ENCODE results near the gene PHLDA1.
"Not testable (repeated sequence)": the region's sequence is repeated elsewhere in the genome, so short reads cannot be mapped to it uniquely, and the experiment has no call there.

The PHLDA1 gene

DNA sequence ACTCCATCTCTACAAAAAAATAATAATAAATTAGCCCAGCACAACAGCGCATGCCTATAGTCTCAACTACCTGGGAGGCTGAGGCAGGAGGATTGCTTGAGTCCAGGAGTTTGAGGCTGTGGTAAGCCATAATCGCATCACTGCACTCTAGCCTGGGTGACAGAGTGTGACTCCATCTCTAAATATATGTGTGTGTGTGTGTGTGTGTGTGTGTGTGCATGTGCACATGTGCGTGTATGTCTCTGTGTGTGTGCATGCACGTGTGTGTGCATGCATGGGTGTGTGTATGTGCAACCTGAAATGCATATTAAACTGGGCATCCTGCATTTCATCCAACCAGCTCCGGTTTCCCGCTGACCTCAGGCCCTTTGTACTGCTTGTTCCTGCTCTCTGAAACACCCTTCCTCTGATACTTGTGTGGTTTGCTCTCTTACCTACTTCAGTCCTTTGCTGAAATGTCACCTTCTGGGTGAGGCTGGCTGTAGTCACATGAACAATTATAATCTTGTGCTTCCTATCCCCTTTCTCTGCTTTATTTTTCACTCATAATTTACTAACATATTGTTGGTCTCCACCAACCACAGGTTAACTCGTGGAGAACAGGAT is 46.9 kb downstream of the PHLDA1 start:
- DNase-seq, result no peak

DNA sequence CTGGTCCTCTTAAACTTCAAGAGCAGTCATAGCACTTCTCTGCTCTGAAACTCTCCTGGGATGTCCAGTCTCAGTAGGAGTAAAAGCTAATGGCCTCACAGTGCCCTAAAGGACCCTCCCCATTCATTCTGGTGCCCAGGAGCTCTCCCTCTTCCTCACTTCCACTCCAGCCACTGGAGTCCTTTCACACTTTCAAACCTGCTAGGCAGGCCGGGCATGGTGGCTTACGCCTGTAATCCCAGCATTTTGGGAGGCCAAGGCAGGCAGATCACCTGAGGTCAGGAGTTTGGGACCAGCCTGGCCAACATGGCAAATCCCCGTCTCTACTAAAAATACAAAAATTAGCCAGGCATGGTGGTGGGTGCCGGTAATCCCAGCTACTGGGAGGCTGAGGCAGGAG is 47.7 kb downstream of the PHLDA1 start:
- DNase-seq, result not testable (repeated sequence)

DNA sequence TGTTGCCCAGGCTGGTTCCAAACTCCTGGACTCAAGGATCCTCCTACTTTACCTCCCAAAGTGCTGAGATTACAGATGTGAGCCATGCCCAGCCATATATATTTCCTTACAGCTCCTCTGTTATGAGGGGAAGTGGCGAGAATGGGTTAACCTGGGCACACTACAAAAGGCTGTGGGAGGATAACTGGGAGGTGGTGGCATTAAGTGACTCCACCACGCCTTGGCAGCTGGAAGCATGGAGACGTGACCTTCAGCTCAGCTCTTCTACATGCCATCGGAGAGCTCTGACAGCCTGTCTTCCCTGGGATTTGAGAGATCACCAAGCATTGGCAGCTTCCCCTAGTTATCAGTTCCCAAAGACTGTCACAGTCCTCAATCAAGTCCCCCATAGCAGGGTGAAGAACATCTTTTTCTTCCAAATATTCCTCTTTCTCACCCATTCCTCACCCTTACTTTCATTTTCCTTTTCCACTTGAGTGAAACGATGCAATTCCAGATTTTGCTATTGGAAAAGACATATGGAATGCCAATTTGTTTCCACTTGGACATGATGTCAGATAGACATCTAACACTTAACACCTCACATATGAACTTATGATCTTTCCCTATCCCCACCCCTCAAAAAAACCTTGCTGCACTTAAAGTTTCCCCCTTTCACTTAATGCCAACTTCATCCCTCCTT is 48.5 kb downstream of the PHLDA1 start:
- DNase-seq, result no peak

DNA sequence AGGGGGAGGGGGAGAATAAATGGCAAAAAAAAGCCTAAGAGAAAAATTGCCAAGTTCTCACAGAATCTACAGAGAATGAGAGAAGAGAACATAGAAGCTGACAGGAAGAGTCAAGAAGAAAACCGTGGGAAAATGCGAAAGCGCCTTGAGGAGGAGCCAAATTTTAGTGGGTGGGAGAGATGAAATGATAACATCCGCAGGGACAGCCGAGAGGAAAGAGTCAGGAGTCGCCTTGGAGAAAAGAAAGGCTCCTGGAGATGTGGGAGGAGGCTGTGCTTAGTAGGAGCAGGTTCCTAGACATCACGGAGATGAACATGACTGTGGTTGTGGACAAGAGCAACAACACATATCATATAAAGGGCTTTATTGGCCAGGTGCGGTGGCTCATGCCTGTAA is 49.4 kb downstream of the PHLDA1 start:
- DNase-seq, result no peak

DNA sequence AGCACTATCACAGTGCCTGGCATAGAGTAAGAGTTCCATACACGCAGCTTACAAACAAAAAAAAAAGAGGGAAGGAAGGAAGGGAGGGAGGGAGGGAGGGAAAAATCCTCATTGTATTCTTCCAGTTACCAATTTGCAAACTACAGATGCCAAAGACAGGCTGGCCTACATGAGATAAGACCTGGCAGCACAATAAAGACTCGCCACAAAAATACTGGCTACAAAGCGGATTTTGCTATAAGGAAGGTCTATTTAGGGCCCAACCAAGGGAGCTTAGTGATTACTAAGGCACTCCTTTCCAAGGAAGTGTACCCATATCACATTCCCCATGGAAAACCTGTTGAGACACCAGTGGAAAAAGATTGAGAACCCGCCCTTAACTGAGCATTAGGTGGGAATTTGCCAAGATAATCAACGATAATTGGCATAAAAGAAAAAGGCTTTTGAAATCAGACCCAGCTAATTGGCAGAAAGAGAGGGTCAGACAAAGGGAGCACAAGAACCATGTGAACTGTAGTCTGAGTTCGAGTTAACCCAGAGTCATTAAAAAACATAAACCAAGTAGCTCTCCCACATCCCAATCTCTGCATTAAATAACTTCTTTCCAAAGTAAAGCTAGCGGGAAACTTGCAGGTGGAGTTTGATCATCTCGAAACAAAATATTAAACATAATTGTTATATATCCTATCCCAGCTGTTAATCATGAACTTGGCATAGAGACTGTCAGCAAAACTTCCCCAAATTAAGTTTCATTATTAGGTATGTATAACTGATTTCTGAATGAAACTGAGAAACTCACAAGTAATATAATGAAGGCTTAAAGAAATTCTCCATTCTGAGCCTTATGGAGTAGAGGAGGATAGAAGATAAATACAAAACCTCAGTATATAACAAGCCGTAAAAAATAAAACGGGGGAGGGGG is 50.1 kb downstream of the PHLDA1 start:
- no peak for DNase-seq

DNA sequence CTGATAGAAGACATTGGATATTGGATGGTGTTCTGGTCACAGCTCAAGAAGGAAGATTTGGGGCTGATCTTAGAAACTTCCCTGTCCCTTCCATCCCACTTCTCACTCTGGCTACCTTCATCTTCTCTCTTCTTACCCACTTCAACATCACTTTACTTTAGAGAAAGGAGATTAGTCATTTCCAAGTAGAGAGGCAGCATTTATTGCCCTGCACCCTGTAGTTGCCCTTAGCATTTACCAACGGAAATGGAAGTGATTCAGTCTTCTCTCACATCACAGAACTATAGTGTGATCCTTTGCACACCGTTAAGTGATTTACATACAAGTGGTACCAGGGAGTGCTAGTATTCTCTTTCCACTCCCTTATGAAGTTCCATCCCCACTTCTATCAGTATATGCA is 52.4 kb downstream of the PHLDA1 start:
- peak; percentile 69 for DNase-seq

DNA sequence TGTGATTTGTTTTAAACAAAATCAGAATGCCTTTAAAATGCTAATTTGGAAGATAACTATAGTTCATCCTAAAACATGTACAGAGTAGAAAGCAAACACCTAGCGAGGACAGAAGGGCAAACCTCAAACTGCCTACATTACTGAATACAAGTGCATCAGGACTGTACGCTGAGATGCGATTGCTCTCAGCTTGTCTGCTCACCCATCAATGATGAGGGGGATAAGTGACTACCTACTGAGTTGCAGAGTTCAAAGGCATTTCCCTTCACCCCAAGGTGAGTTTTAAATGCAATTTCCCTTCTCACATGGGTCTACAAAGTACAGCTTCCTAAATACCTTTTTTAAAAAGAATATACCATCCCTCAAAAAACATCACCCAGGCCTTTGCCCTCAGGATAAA is 52.9 kb downstream of the PHLDA1 start:
- no peak for DNase-seq

DNA sequence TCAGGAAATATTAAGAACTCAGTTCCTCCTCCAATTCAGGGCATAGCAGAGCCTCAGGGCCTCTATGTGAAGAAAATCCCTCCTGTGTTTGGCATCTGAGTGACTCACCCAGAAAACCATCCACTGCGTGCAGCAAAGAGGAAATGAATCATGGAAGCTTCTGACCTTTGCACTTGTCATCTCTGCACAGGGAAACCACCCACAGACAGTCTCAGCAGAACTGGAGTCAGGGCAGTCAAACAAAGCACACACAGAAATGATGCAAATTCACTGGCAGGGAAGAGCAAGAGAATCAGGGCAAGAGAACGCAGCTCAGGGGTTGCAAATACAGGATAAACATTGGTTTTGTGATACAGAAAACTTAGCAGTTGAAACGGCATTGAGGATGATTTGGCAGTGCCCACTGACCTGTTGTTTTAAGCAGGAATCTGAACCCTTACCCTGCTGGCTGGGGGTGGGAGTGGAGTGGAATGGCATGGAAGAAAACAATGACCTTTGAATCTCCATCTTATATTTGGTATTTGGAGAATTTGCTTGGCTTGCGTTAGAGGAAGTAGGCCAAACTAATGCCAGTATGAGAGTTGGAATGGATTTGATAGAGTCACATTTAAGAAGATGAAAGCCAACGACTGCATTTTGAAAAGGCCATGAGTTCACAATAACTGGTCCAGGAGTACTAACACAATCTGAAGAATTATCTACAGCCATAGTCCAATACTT is 53.5 kb downstream of the PHLDA1 start:
- DNase-seq, result peak; percentile 100

DNA sequence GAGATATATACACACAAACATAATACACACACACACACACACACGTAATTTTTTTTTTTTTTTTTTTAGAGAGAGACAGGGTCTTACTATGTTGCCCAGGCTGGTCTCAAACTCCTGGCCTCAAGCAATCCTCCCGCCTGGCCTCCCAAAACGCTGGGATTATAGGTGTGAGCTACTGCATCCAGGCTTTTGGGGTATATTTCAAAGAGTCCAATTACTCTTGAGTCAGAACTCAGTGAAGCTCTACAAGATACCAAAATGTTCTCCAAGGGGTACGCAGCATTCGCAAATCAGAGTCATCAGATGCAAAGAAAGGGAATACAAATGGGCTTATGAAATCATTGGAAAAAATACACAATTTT is 54.0 kb downstream of the PHLDA1 start:
- DNase-seq, result no peak

DNA sequence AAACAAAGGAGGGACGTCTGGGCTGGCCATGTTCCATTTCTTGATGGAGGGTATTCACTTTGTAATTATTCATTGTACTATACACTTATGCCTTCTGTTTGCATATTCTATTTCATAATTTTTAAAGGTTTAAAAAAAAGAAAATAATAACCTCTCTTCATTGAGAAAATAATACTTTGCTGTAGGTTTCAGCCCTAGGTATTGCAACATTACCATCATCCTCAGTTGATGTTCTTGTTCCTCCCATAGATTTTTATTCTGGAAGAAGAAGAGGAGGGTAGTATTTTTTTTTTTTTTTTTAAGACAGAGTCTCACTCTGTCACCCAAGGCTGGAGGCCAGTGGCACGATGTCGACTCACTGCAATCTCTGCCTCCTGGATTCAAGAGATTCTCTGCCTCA is 54.7 kb downstream of the PHLDA1 start:
- DNase-seq, result no peak

DNA sequence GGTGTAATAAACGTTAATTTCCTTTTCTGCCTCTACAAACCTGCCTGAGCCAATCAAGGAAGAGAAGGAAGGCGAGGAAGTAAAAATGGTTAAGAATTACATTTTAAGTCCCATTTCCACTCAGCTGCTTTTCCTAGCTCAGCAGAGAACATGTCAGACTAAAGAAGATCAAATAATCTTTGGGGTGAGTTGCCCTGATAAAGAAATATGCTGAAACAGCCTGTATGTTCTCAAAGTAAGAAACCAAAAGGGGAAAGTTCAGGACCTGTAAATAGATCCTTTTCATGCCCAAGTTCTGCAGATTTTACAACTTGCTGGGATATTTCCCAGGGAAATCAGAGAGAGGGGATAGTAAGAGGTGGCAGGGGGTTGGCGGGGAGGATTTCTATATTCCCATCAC is 55.5 kb downstream of the PHLDA1 start:
- no peak for DNase-seq

DNA sequence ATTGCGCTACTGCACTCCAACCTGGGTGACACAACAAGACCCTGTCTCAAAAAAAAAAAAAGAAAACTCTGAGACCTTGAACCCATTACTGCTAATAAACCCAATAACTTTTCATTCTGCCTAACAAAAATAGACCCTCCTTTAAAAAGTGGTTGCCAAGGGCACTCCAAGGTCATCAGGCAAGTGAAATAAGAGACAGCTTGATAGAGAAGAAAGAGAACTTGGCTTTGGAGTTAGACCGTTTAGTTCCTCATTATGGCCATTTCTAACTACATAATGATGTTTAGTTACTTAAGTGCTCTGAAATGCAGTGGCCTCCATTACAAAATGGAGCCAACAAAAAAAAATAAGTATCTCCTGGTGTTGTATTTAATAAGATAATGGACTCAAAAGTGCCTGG is 55.9 kb downstream of the PHLDA1 start:
- DNase-seq, result no peak
